ENCODE measurements around the gene GPRIN2. TPM values are rescaled to one million over a fixed set of nuclear protein-coding genes. Genes with fewer than 3 reads are reported as not detected.
"Not testable (repeated sequence)": the region's sequence is repeated elsewhere in the genome, so short reads cannot be mapped to it uniquely, and the experiment has no call there.

GPRIN2 gene
- total RNA-seq, result 56.2 TPM
- long read RNA-seq, transcript GPRIN2-202 (3 exons, 1,966 nt), result major isoform, 6 of 123 reads
- long read RNA-seq, transcript GPRIN2-201 (1 exons, 1,696 nt), result major isoform, 6 of 123 reads
- long read RNA-seq, partial matches to known transcripts, result 8 of 123 reads
- long read RNA-seq, other reads (novel, unspliced or antisense), result 103 of 123 reads

DNA sequence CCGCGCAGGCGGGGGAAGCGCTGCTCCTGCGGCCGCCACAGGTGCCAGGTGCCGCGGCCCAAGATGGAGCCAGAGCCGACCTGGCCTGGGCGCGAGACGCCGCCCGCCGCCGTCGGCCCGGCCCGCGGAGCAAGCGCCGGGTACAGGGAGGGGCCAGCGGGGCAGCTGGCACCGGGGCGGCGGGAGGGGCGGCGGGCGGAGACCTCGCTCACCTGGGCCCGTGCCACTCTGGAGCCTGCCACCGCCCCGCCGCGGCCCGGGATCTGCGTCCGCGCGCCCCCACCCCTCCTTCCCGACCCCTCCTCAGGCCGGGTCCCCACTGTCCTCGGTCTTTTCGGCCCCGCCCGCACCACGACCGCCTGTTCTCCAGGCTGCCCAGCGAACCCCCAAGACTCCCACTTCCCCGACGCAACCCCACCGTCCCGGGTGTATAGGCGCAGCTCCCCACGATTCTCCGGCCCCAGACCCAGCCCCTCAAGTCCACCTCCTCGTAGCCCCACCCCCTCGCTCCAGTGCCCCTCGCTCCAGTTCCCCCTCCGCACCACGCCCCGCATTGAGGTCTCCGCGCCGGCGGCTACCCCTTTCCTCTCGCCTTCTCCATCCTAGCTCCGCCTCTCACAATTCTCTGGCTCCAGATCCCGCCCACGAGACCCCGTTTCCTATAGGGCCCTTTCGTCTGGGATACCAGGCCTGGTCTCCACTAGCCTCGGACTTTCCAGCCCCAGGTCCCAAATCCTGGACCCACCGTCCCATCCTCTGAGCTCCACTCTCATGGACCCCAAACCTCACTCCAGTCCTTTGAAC is at the start of gene GPRIN2:
Gene GPRIN2 (minus strand): TSS at position 144 of the 804 bp plus-strand sequence. CDS start 5,922 bp downstream, outside the sequence.
- H3K27ac ChIP-seq, result peak within 1 kb of the TSS; percentile 70
- DNase-seq, result peak; percentile 89
- peak; percentile 76 for ATAC-seq

GRCh38 chr10:46600516-46600915 is 44.1 kb upstream of the GPRIN2 start:
- DNase-seq; H3K27me3 ChIP-seq; H3K27ac ChIP-seq; H3K36me3 ChIP-seq; intact Hi-C loops (cut with DNase I); H3K9me3 ChIP-seq; H3K4me1 ChIP-seq; H3K4me3 ChIP-seq: not testable (repeated sequence)
- peak; percentile 2 for ATAC-seq

More for the DNA sequence above, at the start of gene GPRIN2:
- intact Hi-C loops (cut with DNase I), result no loop called here
- no peak for TF ChIP-seq CTCF (IDR thresholded peaks at IDR 0.05)
- no peaks in the 10 kb centered on the region for H3K36me3 ChIP-seq
- peak within 1 kb of the TSS; percentile 54 for H3K4me3 ChIP-seq
- peaks cover 60% of the 10 kb centered on the region for H3K27me3 ChIP-seq
- H3K9me3 ChIP-seq, result no peaks in the 10 kb centered on the region
- no peaks in the 10 kb centered on the region for H3K4me1 ChIP-seq

- H3K9me3 ChIP-seq; H3K27me3 ChIP-seq; intact Hi-C loops (cut with DNase I); H3K4me1 ChIP-seq; H3K36me3 ChIP-seq: not testable (repeated sequence)
- Histone ChIP-seq H3K27ac (peak overlapping the region; percentile 58), H3K4me3 (peak overlapping the region; percentile 47)
- peak; percentile 29 for TF ChIP-seq CTCF (IDR thresholded peaks at IDR 0.05)
- DNase-seq (peak; percentile 81), ATAC-seq (peak; percentile 97)
Observed at GRCh38 chr10:46597616-46598246, 41.3 kb upstream of the GPRIN2 start.

GRCh38 chr10:46596570-46596969 is 40.1 kb upstream of the GPRIN2 start:
- DNase-seq, result peak; percentile 55
- not testable (repeated sequence) for H3K27ac ChIP-seq

DNA sequence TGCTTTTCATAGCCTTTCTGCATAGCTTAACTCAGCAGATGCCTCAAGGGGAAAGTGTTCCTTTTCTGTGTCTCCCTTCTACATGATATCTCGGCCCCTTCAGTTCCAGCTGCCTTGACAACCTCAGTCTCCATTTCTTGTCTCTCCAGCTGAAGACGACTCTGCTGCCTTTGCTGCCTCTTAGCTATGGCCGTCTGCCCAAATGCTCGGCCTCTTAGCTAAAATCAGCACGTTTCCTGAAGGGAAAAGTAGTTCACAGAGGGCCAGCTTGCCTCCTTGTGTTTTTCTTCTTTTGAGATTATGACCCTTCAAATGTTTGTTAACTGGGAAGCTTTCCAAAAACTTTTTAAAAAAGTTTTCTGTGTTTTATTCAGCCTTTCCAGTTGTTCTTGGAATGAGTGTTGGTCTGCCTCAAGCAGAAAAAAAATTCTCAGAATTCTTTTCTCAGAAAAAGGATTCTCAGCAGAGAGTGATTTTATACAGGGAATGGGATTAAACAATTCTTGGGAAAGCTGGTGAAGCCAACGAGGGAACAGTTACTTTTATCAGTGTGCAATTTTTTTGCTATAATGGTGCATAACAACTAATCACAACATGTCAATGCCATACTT is 38.1 kb upstream of the GPRIN2 start:
- H3K27ac ChIP-seq; intact Hi-C loops (cut with DNase I); H3K4me1 ChIP-seq; H3K9me3 ChIP-seq; H3K36me3 ChIP-seq; H3K27me3 ChIP-seq; H3K4me3 ChIP-seq; DNase-seq: not testable (repeated sequence)
- peak; percentile 44 for ATAC-seq

More at GRCh38 chr10:46596570-46596969, 40.1 kb upstream of the GPRIN2 start:
- H3K9me3 ChIP-seq; intact Hi-C loops (cut with DNase I); H3K27me3 ChIP-seq; H3K4me1 ChIP-seq; H3K36me3 ChIP-seq: not testable (repeated sequence)
- H3K4me3 ChIP-seq, result peak overlapping the region; percentile 34
- peak; percentile 44 for ATAC-seq

DNA sequence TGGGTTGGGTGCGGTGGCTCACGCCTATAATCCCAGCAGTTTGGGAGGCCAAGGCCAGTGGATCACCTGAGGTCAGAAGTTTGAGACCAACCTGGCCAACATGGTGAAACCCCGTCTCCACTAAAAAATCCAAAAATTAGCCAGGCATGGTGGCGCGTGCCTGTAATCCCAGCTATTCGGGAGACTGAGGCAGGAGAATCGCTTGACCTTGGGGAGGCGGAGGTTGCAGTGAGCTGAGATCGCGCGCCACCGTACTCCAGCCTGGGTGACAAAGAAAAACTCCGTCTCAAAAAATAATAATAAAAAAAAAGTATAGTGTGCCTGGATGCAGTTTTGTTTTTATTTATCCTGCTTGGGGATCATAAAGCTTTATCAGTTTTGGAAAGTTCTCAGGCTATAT is 36.8 kb upstream of the GPRIN2 start:
- H3K9me3 ChIP-seq; H3K27me3 ChIP-seq; DNase-seq; ATAC-seq; H3K4me1 ChIP-seq; H3K27ac ChIP-seq; H3K36me3 ChIP-seq; intact Hi-C loops (cut with DNase I); H3K4me3 ChIP-seq: not testable (repeated sequence)

- intact Hi-C loops (cut with DNase I); H3K9me3 ChIP-seq; H3K4me3 ChIP-seq; H3K27ac ChIP-seq; H3K4me1 ChIP-seq; H3K27me3 ChIP-seq; H3K36me3 ChIP-seq; DNase-seq: not testable (repeated sequence)
- ATAC-seq, result peak; percentile 57
Observed at GRCh38 chr10:46591053-46591452, 34.6 kb upstream of the GPRIN2 start.

- DNase-seq; H3K4me3 ChIP-seq; H3K27me3 ChIP-seq; H3K4me1 ChIP-seq; H3K27ac ChIP-seq; intact Hi-C loops (cut with DNase I); H3K9me3 ChIP-seq; H3K36me3 ChIP-seq: not testable (repeated sequence)
- peak; percentile 50 for ATAC-seq
Observed at GRCh38 chr10:46589589-46589988, 33.1 kb upstream of the GPRIN2 start.

DNA sequence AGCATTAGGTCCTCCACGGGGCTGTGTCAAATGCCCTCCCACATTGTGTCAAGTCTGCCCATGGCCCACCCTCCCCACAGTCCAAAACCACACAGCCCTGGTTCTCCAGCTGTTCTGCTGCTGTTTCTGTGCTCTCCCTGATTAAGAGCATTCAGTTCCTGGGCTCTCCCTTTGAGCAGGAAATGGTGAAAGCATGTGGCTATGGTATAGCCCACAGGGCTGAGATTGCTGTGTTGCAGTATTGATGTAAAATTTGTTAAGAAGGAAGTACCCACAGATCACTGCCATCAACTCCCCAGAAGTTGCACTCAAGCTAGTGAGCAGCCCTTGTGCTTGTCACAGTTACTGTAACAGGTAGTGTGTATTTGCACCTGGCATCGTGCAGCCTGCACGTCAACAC is 31.8 kb upstream of the GPRIN2 start:
- H3K9me3 ChIP-seq; H3K4me3 ChIP-seq; H3K27ac ChIP-seq; DNase-seq; intact Hi-C loops (cut with DNase I); H3K4me1 ChIP-seq; H3K27me3 ChIP-seq; H3K36me3 ChIP-seq: not testable (repeated sequence)
- peak; percentile 33 for ATAC-seq

- H3K27ac ChIP-seq; H3K27me3 ChIP-seq; H3K36me3 ChIP-seq; intact Hi-C loops (cut with DNase I); DNase-seq; ATAC-seq; H3K4me1 ChIP-seq; H3K4me3 ChIP-seq; H3K9me3 ChIP-seq: not testable (repeated sequence)
Observed at GRCh38 chr10:46587546-46587945, 31.1 kb upstream of the GPRIN2 start.

DNA sequence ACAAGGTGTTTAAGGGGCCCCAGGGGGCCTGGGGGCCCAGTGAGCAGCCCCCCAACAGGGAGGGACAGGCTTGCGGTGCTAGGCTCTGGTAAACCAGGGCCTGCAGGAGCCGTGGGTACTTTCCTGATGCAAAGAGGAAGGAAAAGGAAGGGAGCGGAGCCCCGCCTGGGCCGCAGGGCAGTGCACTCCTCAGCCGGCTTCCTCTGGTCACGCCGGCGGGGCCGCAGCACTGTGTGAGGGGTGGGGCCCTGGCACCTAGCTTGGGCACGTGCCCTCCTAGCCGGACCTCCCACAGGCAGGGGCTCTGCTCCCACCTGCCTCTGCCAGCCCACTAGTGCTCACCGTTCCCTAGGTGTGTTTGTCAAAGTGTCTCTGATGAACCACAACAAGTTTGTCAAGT is 28.8 kb upstream of the GPRIN2 start:
- H3K9me3 ChIP-seq; H3K36me3 ChIP-seq; H3K4me1 ChIP-seq; H3K27me3 ChIP-seq; H3K27ac ChIP-seq; H3K4me3 ChIP-seq; intact Hi-C loops (cut with DNase I); DNase-seq: not testable (repeated sequence)
- ATAC-seq, result peak; percentile 3

- H3K27me3 ChIP-seq; ATAC-seq; intact Hi-C loops (cut with DNase I): not testable (repeated sequence)
Observed at GRCh38 chr10:46584196-46584595, 27.7 kb upstream of the GPRIN2 start.

More at GRCh38 chr10:46584196-46584595, 27.7 kb upstream of the GPRIN2 start:
- peak; percentile 55 for DNase-seq
- not testable (repeated sequence) for H3K4me1 ChIP-seq, H3K9me3 ChIP-seq, H3K4me3 ChIP-seq, H3K27ac ChIP-seq, H3K36me3 ChIP-seq
